Measurements from ENCODE around the gene TRABD. TPM values are rescaled to one million over a fixed set of nuclear protein-coding genes. Genes with fewer than 3 reads are reported as not detected.

The TRABD gene
- total RNA-seq, 2 donors from 2014 or later = 12.3 to 20.0 TPM

DNA sequence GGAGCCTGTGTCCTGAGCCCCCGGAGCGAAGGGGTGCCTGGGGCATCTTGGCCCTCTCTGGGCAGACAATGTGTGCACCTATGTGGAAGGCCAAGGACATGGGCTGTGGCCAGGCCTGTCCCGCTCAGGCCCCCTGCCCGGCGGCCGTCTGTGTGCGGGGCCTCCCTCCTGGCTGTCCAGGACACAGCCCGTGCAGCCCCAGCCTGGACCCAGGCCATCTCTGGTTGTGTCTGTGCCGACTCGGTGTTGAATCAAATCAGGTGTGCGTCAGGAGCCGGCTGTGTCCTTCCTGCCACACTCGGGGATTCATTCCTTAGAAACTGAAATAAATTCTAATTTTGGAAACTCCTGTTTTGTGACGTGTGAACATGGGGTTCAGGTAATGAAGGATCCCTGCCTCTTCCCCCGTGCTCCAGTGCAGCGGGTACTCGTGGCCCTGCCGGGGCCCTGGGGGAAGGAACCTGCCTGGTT is 13.6 kb downstream of the TRABD start:
- H3K36me3 ChIP-seq = peaks cover 32% of the 10 kb centered on the region
- H3K4me3 ChIP-seq = no peak overlapping the region
- H3K27me3 ChIP-seq = no peaks in the 10 kb centered on the region
- H3K9me3 ChIP-seq = no peaks in the 10 kb centered on the region
- no peak for DNase-seq (ENCODE audit: low spot score)
- no peak for TF ChIP-seq CTCF (IDR thresholded peaks at IDR 0.05)
- peaks cover 0 to 19% of the 10 kb centered on the region in 2 donors for H3K4me1 ChIP-seq
- H3K27ac ChIP-seq = peak overlapping the region in 1 of 2 donors; percentile 86

GRCh38 chr22:50199829-50200460 is 14.2 kb downstream of the TRABD start:
- Histone ChIP-seq H3K36me3 (peaks cover 26% of the 10 kb centered on the region), H3K27ac (peak overlapping the region; percentile 79 to 86), H3K4me3 (peak overlapping the region; percentile 61 to 92), H3K9me3 (no peaks in the 10 kb centered on the region), H3K4me1 (peaks cover 0 to 19% of the 10 kb centered on the region in 2 donors), H3K27me3 (no peaks in the 10 kb centered on the region)
- no peak for DNase-seq (ENCODE audit: low spot score)
- TF ChIP-seq CTCF (IDR thresholded peaks at IDR 0.05) = no peak

DNA sequence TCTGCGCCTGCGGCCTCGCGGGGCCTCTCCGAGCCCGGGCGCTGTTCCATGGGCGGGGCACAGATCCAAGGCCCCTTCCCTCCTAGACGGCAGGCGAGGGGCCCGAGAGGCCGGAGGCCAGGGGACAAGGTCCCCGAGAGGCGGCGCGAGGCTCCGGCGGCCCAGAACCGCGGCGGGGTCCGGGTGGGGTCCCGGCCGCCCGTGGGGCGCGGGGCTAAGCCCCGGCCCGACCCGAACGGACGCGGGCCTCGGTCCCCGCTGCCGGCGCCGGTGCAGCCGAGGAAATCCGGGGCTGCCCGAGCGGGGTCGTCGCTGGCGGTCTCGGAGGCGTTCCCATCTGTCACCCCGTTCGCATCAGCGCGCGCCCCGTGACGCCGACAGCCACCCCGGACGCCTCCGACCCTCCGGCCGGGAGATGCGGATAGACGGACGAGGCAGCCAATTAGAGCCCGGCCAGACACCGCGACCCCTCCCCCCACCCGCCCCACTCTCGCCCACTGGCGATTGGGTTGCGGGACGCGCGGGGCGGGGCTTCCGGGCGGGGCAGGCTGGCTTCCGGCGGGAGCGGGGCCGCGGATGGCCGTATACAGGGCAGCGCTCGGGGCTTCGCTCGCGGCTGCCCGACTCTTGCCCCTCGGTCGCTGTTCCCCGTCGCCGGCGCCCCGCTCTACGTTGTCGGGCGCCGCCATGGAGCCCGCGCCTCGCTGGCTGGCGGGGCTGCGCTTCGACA is 14.9 kb downstream of the TRABD start, which contains the start of gene SELENOO:
SELENOO (plus strand) TSS at position 551 of the 730 bp plus-strand sequence; CDS start at position 577, 26 bp downstream.
- H3K27me3 ChIP-seq = no peaks in the 10 kb centered on the region
- no peaks in the 10 kb centered on the region for H3K9me3 ChIP-seq
- no peak for TF ChIP-seq CTCF (IDR thresholded peaks at IDR 0.05)
- peak within 1 kb of the TSS; percentile 61 to 92 for H3K4me3 ChIP-seq
- peaks cover 0 to 20% of the 10 kb centered on the region in 2 donors for H3K4me1 ChIP-seq
- peak; percentile 90 for DNase-seq (ENCODE audit: low spot score)
- H3K36me3 ChIP-seq = peaks cover 24% of the 10 kb centered on the region
- H3K27ac ChIP-seq = peak within 1 kb of the TSS; percentile 79 to 86

GRCh38 chr22:50201191-50202129 is 15.7 kb downstream of the TRABD start:
- Histone ChIP-seq H3K9me3 (no peaks in the 10 kb centered on the region), H3K4me1 (peaks cover 0 to 28% of the 10 kb centered on the region in 2 donors), H3K27ac (peak overlapping the region; percentile 79 to 86), H3K36me3 (peaks cover 17% of the 10 kb centered on the region), H3K27me3 (no peaks in the 10 kb centered on the region), H3K4me3 (peak overlapping the region; percentile 61 to 92)
- TF ChIP-seq CTCF (IDR thresholded peaks at IDR 0.05) = no peak
- DNase-seq (ENCODE audit: low spot score) = no peak

DNA sequence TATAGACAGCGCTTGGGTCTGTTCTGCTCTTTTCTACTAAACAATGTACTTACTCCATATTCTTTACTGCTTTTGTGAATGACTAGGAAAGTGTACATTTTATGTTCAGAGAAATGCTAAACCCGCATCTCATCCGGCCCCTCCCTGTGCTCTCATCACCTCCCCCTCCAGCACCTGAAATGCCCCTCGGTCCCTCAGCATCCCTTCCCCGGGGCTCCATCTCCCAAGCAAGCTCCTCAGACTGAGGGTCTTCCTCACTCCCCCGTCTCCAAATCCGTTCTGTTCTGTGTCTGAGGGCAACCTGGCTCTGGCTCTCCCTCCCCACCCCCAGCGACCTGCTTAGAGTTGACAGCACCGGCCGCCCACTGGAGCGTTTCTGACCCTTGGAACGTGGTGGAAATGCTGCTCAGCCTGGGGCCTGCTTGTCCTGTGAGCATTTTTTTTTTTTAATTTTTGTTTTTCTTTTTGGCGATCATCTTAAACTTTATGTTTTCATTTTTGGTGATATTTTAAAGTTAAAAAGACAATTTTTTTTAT is 16.5 kb downstream of the TRABD start:
- Histone ChIP-seq H3K9me3 (no peaks in the 10 kb centered on the region), H3K27me3 (no peaks in the 10 kb centered on the region), H3K27ac (peak overlapping the region in 1 of 2 donors; percentile 78), H3K4me3 (peak overlapping the region; percentile 61 to 92), H3K4me1 (peaks cover 0 to 36% of the 10 kb centered on the region in 2 donors), H3K36me3 (peaks cover 20% of the 10 kb centered on the region)
- no peak for DNase-seq (ENCODE audit: low spot score)
- no peak for TF ChIP-seq CTCF (IDR thresholded peaks at IDR 0.05)
